GM11168 (cell line): Measurements from ENCODE around the gene COL28A1.
"Not testable (repeated sequence)": the region's sequence is repeated elsewhere in the genome, so short reads cannot be mapped to it uniquely, and the experiment has no call there.

Experiments used
- in situ Hi-C: fragments of 300-500 bp; cut with MboI; formaldehyde crosslinking; loops from one replicate; pipeline ENCODE4 v1.12.0; 2022; ENCODE audit warnings: low sequenced_read_pairs; ENCODE audit not compliant: unreplicated experiment

The COL28A1 gene

GRCh38 chr7:7563269-7563668 is 27.6 kb upstream of the COL28A1 start:
- in situ Hi-C loops, result no loop called here

GRCh38 chr7:7562736-7563135 is 27.1 kb upstream of the COL28A1 start:
- in situ Hi-C loops, result no loop called here

- in situ Hi-C loops, result not testable (repeated sequence)
Observed at GRCh38 chr7:7561591-7561990, 25.9 kb upstream of the COL28A1 start.

- in situ Hi-C loops, result no loop called here
Observed at GRCh38 chr7:7557252-7557651, 21.6 kb upstream of the COL28A1 start.

GRCh38 chr7:7556852-7557251 is 21.2 kb upstream of the COL28A1 start:
- in situ Hi-C loops, result no loop called here

- in situ Hi-C loops, result no loop called here
Observed at GRCh38 chr7:7554649-7555575, 19.2 kb upstream of the COL28A1 start.

GRCh38 chr7:7554021-7554432 is 18.4 kb upstream of the COL28A1 start:
- in situ Hi-C loops, result no loop called here

GRCh38 chr7:7553386-7553785 is 17.7 kb upstream of the COL28A1 start:
- in situ Hi-C loops, result no loop called here

- in situ Hi-C loops, result no loop called here
Observed at GRCh38 chr7:7552199-7552598, 16.5 kb upstream of the COL28A1 start.

GRCh38 chr7:7550663-7551062 is 15.0 kb upstream of the COL28A1 start:
- in situ Hi-C loops, result no loop called here

- in situ Hi-C loops, result no loop called here
Observed at GRCh38 chr7:7548407-7548806, 12.7 kb upstream of the COL28A1 start.

GRCh38 chr7:7542251-7542835 is 6.7 kb upstream of the COL28A1 start:
- in situ Hi-C loops, result no loop called here

GRCh38 chr7:7539711-7540110 is 4.0 kb upstream of the COL28A1 start:
- in situ Hi-C loops, result loop anchor here (5.0 to 10.0 kb wide), 2 partner anchors 355 to 437 kb away; partner anchors contain the start of gene C1GALT1

- in situ Hi-C loops, result loop anchor here (5.0 to 10.0 kb wide), 2 partner anchors 354 to 437 kb away; partner anchors contain the start of gene C1GALT1
Observed at GRCh38 chr7:7539152-7539551, 3.5 kb upstream of the COL28A1 start.

GRCh38 chr7:7537711-7538110 is 2.0 kb upstream of the COL28A1 start:
- in situ Hi-C loops, result loop anchor here (5.0 to 10.0 kb wide), 2 partner anchors 353 to 435 kb away; partner anchors contain the start of gene C1GALT1

- in situ Hi-C loops, result loop anchor here (5.0 to 10.0 kb wide), 2 partner anchors 352 to 434 kb away; partner anchors contain the start of gene C1GALT1
Observed at GRCh38 chr7:7536396-7537019, 835 bp upstream of the COL28A1 start.

- in situ Hi-C loops, result loop anchor here (10.0 kb wide), 1 partner anchor 349 kb away; the partner anchor contains the start of gene C1GALT1
Observed at GRCh38 chr7:7533831-7534430, 1.7 kb downstream of the COL28A1 start.

- in situ Hi-C loops, result no loop called here
Observed at GRCh38 chr7:7529328-7529727, 6.3 kb downstream of the COL28A1 start.

GRCh38 chr7:7527047-7527446 is 8.6 kb downstream of the COL28A1 start:
- in situ Hi-C loops, result no loop called here

GRCh38 chr7:7526006-7526405 is 9.7 kb downstream of the COL28A1 start:
- in situ Hi-C loops, result no loop called here
